ENCODE data around the gene COLGALT1.

COLGALT1 gene

GRCh38 chr19:17625043-17625442 is 69.6 kb downstream of the COLGALT1 start:
- no peak for DNase-seq

GRCh38 chr19:17625980-17626379 is 70.5 kb downstream of the COLGALT1 start:
- DNase-seq, result no peak

- DNase-seq, result no peak
Observed at GRCh38 chr19:17626456-17627015, 71.1 kb downstream of the COLGALT1 start.

- no peak for DNase-seq
Observed at GRCh38 chr19:17627161-17627560, 71.7 kb downstream of the COLGALT1 start.

GRCh38 chr19:17627921-17628320 is 72.5 kb downstream of the COLGALT1 start:
- no peak for DNase-seq

GRCh38 chr19:17629760-17630159 is 74.3 kb downstream of the COLGALT1 start:
- no peak for DNase-seq

GRCh38 chr19:17632577-17632976 is 77.1 kb downstream of the COLGALT1 start:
- DNase-seq, result no peak
